ENCODE data around the gene INPP5E. TPM values are rescaled to one million over a fixed set of nuclear protein-coding genes. Genes with fewer than 3 reads are reported as not detected.

The INPP5E gene
- total RNA-seq, 2 donors from 2014 or later, result 11.9 to 12.5 TPM

DNA sequence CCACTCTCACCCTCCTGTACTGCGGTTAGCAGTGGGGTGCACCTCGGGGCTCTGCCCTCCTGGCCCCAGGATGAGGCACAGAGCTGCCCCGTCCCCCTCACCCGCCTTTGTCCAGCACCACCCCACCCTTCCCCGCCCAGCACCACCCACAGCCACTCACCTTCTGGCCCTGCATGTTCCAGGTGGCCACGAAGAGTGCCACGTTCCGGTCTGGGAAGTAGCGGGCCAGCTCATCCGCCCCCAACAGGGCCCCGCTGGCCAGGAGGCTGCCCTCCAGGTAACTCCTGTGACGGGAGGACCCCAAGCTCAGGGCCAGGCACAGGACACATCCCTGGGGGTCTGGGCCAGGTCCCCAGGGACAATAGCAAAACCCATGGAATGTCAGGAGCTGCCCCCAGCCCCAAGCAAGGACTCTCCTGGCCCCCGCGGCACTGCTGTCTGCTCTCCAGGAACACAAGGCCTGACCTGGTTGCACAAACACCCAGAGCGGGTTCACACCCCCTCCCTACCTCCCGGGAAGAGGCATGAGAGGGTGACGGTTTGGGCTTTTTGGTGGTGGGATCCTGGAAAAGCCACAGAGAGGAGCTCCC lies 5.0 kb downstream of the INPP5E start:
- Histone ChIP-seq H3K4me1 (ENCODE audit: control insufficient read depth in 1 of 2, low read depth in 2 of 2) (peaks cover 19 to 26% of the 10 kb centered on the region in 2 donors), H3K27ac (no peak overlapping the region), H3K36me3 (peaks cover 23% of the 10 kb centered on the region), H3K9me3 (no peaks in the 10 kb centered on the region), H3K27me3 (replicated peaks; ENCODE audit: insufficient read depth) (no peaks in the 10 kb centered on the region), H3K4me3 (no peak overlapping the region)
- TF ChIP-seq, protein P1, sequence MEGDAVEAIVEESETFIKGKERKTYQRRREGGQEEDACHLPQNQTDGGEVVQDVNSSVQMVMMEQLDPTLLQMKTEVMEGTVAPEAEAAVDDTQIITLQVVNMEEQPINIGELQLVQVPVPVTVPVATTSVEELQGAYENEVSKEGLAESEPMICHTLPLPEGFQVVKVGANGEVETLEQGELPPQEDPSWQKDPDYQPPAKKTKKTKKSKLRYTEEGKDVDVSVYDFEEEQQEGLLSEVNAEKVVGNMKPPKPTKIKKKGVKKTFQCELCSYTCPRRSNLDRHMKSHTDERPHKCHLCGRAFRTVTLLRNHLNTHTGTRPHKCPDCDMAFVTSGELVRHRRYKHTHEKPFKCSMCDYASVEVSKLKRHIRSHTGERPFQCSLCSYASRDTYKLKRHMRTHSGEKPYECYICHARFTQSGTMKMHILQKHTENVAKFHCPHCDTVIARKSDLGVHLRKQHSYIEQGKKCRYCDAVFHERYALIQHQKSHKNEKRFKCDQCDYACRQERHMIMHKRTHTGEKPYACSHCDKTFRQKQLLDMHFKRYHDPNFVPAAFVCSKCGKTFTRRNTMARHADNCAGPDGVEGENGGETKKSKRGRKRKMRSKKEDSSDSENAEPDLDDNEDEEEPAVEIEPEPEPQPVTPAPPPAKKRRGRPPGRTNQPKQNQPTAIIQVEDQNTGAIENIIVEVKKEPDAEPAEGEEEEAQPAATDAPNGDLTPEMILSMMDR (IDR thresholded peaks at IDR 0.05), result no peak
- DNase-seq (ENCODE audit: low spot score) (no peak), ATAC-seq (ENCODE audit: insufficient number of reproducible peaks, low FRiP score, low read depth) (no peak)

GRCh38 chr9:136433849-136434579 lies 5.6 kb downstream of the INPP5E start:
- H3K27me3 ChIP-seq (replicated peaks; ENCODE audit: insufficient read depth), result no peaks in the 10 kb centered on the region
- no peak for ATAC-seq (ENCODE audit: insufficient number of reproducible peaks, low FRiP score, low read depth)
- DNase-seq (ENCODE audit: low spot score), result no peak
- H3K4me1 ChIP-seq (ENCODE audit: control insufficient read depth in 1 of 2, low read depth in 2 of 2), result peaks cover 19 to 26% of the 10 kb centered on the region in 2 donors
- no peak overlapping the region for H3K27ac ChIP-seq
- peaks cover 27% of the 10 kb centered on the region for H3K36me3 ChIP-seq
- TF ChIP-seq, protein P1 (IDR thresholded peaks at IDR 0.05), result no peak
- no peaks in the 10 kb centered on the region for H3K9me3 ChIP-seq
- H3K4me3 ChIP-seq, result no peak overlapping the region

DNA sequence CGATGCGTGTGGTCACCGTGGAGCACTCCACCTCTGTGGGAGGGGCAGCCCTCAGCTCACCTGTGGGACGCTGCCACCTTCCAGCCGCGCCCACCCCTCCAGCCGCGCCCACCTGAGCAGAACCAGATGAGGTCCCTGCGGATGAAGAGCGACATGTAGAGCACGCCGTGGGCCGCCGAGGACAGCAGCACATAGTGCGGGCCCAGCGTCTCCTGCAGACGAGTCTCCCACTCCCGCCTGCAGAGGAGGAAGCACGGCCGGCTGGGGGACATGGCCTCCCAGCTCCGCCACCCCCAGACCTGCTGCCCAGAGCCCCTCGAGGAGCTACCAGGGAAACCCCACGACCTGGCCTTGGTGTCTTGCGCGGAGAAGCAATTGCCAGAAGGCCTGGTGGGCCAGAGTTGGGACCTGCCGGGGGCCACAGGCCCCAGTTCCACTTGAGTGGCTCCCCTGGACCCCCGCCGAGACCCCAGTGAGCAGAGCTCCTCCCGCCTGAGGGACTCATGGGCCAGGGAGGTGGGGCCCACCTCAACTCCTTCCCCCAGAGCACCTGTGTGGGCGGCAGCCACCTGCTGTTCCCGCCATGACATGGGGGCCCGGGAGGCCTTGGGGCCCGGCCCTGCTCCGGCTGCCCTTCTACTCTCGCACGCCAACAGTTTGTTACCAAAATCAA lies 6.5 kb downstream of the INPP5E start:
- Histone ChIP-seq H3K4me3 (no peak overlapping the region), H3K27ac (no peak overlapping the region), H3K36me3 (peaks cover 30% of the 10 kb centered on the region), H3K27me3 (replicated peaks; ENCODE audit: insufficient read depth) (no peaks in the 10 kb centered on the region), H3K4me1 (ENCODE audit: control insufficient read depth in 1 of 2, low read depth in 2 of 2) (peaks cover 12 to 20% of the 10 kb centered on the region in 2 donors), H3K9me3 (no peaks in the 10 kb centered on the region)
- ATAC-seq (ENCODE audit: insufficient number of reproducible peaks, low FRiP score, low read depth), result no peak
- DNase-seq (ENCODE audit: low spot score), result no peak
- TF ChIP-seq, protein P1 (IDR thresholded peaks at IDR 0.05), result no peak

- Histone ChIP-seq H3K4me3 (no peak overlapping the region), H3K4me1 (ENCODE audit: control insufficient read depth in 1 of 2, low read depth in 2 of 2) (peaks cover 6 to 14% of the 10 kb centered on the region in 2 donors), H3K27me3 (replicated peaks; ENCODE audit: insufficient read depth) (no peaks in the 10 kb centered on the region), H3K36me3 (peaks cover 32% of the 10 kb centered on the region), H3K27ac (no peak overlapping the region), H3K9me3 (no peaks in the 10 kb centered on the region)
- DNase-seq (ENCODE audit: low spot score), result no peak
- TF ChIP-seq, protein P1 (IDR thresholded peaks at IDR 0.05), result no peak
- ATAC-seq (ENCODE audit: insufficient number of reproducible peaks, low FRiP score, low read depth), result no peak
Measured at GRCh38 chr9:136432591-136432990, 7.1 kb downstream of the INPP5E start.

DNA sequence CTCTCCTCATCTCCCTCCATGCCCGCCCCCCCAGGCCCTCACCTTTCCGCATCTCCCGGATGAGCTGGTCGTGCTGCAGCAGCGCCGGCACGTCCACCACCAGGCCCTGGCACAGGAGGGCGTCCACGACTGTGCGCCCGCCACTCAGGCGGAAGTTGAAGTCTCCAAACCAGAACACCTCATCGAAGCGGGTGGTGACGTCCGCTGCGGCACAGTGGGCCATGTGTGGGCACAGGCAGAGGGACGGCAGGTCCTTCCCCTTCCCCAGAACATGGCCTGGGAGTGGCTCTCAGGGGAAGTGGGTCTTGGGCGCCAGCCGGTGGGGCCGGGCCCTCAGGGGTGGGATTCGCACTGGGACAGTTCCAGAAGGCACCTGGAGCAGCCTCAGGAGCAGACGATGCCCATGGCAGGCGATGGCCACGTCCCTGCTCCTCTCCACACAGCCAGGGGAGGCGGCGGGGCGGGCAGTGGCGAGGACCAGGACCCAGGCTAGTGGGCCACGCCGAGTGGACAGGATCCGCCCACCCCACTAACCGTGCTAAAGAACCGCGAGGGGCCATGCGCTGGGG lies 7.8 kb downstream of the INPP5E start:
- no peak for DNase-seq (ENCODE audit: low spot score)
- ATAC-seq (ENCODE audit: insufficient number of reproducible peaks, low FRiP score, low read depth), result no peak
- H3K36me3 ChIP-seq, result peaks cover 32% of the 10 kb centered on the region
- H3K4me1 ChIP-seq (ENCODE audit: control insufficient read depth in 1 of 2, low read depth in 2 of 2), result peaks cover 0 to 7% of the 10 kb centered on the region in 2 donors
- H3K27ac ChIP-seq, result no peak overlapping the region
- no peaks in the 10 kb centered on the region for H3K9me3 ChIP-seq
- H3K4me3 ChIP-seq, result no peak overlapping the region
- no peaks in the 10 kb centered on the region for H3K27me3 ChIP-seq (replicated peaks; ENCODE audit: insufficient read depth)
- TF ChIP-seq, protein P1 (IDR thresholded peaks at IDR 0.05), result no peak
